CD4-positive, alpha-beta T cell treated with Interleukin-4 for 1 hour (primary cell): ENCODE data around the gene TSPEAR.

Source experiments
- DNase-seq, 2 donors: peaks; one replicate each; pipeline ENCODE4 v3.0.0-alpha.2; 2020 to 2022

Gene TSPEAR

GRCh38 chr21:44711327-44712202, at the start of gene TSPEAR:
TSS of gene TSPEAR (minus strand) at chr21:44711572. CDS start at chr21:44711514, 58 bp downstream.
- peak in 1 of 2 donors; percentile 10 for DNase-seq

DNA sequence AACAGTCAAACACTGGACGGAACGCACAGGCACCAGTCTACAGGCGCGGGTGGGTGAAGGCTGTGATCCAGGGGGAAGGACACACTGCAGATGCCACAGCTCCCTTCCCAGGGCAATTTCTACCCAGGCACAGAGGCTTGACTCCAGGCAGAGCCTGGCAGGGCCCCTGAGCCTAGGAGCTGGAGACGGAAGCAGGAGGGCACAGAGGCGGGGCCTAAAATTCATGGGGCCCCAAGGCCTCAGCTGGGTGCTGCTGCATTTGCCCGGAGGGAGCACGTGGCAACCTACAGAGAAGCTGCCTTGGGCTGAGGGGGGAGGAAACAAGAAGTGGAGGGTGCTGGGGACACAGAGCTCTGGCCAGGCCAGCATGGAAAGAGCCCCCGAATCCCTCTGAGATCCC, 49.0 kb upstream of the TSPEAR start:
- DNase-seq = no peak

- DNase-seq = no peak
Observed at GRCh38 chr21:44759628-44760285, 48.4 kb upstream of the TSPEAR start.

DNA sequence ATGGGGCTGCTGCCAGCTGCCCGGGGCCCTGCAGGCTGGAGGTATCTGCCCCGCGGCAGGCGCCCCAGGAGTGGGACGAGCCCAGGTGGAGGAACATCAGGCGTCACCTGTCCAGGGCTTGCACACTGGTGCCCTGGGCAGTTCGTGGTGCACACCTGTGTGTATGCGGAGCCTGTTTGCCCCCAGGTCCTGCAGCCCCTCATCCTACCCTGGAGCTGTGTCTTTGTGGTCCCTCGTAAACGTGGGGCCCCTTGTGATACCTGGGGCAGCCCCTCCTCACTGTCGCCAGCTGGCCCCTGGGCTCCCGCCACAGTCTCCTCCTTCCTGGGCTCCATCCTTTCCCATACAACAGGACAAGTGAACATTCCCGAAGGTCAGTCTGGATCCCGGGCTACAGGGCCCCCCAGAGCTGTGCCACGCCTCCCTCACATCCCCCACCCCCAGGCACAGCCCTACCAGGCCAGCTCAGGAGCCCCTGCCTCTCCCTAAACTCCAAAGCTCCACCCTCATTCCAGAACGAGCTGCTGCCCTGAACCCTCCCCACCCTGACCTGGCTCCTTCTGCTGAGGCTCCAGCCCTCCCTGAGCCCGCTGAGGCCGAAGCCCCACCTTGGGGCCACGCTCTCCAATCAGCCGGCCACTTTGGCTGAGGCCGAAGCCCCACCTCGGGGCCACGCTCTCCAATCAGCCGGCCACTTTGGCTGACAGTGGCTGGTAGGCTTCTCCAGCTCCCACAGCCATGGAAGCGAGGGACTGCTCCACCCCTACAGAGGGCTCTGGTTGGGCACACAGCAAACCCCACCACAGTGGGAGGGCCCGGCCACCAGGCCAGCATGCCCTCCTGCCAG, 47.6 kb upstream of the TSPEAR start:
- no peak for DNase-seq

DNA sequence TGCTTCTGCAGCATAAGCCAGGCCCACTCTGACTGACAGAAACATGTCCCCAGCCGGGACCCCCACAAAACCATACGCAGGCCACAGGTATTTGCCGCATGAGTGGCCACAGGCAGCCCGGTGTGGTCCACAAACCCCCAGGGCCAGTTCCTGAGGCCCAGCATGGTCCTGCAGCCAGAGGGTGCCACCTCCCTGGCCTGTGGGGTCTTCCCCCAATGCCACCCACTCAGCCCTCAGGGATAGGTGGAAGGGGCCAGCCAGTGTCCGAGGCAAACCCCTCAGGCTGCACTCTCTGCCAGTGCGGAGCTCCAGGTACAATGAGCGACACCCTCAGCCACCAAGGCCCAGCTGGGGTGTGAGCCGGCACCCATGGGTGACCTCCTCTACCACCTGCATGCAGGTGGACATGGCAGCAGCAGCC, 46.8 kb upstream of the TSPEAR start:
- no peak for DNase-seq

- no peak for DNase-seq
Observed at GRCh38 chr21:44757731-44758130, 46.4 kb upstream of the TSPEAR start.

DNA sequence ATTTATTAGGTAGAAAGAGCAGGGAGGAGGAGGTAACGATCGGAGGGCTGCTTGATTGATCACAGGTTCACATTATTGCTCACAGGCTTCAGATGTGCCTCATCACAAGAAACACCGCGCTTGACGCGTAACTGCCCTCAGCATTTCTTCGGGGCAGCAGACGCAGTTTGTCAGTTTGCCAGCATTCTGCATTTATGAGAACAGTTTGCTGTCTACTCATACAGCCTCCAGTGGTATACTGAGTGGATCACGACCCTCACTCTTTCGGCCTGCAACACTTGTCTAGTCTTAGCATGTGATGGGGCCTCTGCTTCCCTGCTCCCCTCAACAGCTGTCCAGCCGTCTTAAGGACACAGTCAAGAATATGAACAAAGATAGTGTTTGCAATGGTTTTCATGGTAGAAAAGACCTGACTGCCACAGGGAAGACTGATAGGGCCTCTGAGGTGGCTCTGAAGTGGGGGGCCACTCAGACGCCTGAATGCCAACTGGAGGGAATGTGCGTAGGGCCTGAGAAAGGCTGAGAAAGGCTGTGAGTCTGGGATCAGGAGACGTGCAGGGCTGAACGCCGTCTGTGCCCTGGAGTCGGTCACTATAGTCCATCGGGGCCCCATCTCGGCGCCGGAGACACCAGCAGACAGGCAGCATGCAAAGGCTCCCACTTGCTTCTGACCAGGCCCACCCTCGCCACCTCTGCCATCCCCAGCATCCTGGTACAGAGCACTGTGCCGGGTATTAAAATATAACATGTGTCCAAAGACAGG, 45.2 kb upstream of the TSPEAR start:
- DNase-seq = no peak

DNA sequence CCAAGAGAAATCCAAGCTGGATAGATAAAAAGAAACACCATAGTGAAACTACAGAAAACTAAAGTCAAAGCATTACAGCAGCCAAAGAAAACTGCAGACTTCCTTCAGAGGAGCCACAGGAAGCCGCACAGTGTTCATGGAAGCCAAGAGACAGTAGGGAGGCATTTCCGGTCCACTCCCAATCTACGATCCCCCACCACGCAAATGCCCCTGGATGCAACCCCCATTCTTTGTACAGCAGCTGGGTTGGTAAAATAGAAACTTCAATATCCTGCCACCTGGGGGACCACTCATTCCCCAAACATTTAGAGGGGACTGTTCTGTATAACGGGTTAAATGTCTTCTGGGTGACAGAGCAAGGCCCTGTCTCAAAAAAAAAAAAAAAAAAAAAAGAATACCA, 43.9 kb upstream of the TSPEAR start:
- DNase-seq = peak in 1 of 2 donors; percentile 7

DNA sequence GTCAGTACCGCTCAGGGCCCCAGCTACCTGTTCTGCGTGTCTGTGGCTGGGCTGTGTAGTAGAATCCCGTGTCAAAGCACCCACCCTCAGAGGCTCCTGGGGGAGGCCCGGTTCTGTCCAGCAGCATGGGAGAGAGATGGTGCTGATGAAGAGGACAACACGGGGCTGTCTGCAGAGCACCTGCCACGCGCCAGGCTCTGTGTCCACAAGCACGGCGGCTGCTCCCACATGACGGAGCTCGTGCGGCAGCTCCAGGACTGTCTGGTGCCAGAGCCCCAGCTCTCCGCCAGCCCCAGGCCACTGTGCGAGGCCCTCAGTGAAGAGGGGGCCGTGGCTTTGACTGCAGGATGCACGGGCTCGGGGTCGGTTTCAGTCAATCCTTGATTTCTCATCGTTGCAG, 42.0 kb upstream of the TSPEAR start:
- no peak for DNase-seq

DNA sequence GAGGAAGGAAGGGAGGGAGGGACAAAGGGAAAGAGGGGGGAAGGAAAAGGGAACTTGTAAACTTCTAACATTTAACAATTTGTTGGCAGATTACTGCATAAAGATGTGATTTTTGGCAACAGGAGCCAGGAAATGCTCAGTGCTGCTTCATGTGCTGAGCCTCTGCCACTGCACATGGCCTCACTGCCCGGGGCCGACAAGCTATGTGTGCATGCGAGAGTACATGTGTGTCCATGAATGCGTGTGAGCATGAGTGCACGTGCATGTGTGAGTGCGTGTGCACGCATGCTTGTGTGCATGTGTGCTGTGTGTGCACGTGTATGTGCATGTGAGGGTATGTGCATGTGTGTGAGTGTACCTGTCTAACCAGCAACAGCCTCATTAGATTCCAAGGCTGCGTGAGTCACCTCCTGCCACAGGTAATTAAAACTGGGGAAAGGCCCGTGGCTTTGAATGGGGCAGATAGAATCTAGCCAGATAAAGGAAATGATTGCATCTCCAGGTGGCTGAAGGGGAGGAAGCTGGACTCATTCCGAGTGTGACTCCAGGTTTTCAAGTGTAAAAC, 41.4 kb upstream of the TSPEAR start:
- DNase-seq = no peak

GRCh38 chr21:44751799-44752636, 40.6 kb upstream of the TSPEAR start:
- no peak for DNase-seq

DNA sequence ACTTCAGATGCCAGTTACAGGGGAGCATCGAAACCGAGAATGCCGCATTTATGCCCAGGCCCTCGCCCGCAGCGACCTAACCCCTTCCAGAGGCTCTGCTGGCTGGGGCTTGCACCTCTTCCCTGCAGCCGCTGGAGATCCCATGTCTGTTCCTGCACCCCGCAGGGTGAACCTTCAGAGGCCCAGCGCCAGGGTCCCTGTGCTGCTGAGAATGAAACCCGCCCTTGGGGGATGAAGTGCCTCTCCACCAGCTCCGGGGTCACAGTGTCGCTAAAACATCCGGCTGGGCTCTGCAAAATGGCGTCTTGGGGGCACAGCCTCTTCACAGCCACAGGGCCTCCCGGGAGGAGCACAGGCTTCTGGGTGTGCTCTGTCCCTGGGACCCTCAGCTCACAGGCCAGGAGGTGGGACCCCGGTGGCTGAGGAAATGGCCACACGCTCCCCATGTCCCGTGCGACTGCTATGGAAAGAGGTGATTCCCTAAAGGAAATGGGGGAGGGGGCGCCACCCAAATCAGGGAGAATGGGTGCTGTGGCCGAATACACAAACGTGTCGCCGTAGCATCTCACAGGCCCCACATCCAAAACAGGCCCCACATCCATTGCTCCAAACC, 39.9 kb upstream of the TSPEAR start:
- DNase-seq = no peak

GRCh38 chr21:44750675-44751025, 39.3 kb upstream of the TSPEAR start:
- DNase-seq = no peak

DNA sequence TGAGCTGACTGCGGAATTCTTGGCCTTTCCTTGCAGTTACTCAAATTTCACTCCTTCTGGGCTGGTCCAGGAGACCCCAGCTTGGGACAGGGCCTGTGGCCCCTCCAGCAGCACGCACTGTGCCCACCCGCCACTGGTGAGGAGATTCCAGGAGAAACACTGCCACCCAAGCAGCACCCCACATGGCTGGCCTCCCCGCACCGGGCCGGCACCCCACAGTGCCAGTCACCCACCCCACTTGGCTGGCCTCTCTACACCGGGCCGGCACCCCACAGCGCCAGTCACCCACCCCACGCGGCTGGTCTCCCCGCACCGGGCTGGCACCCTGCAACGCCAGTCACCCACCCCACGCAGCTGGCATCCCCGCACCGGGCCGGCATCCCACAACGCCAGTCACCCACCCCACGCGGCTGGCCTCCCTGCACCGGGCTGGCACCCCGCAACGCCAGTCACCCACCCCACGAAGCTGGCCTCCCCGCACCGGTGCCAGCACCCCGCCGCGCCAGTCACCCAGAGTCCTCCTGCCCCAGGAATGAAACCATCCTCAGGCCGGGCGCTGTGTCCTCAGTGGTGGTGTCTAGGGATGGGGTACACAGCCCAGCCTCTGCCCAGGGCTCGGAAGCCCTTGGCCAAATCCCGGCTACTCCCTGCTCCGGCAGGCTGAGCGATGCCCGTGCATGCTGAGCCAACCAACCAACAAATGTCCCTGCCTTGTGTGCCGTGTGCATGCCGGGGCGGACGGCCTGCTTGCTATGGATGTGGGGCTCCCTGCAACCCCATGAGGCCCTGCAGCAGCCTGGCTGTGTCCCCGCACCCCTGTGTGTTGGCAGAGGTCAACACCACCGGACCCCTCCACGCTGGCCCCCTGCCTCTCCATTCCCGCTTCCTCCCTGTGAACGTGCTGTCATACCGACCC, 38.6 kb upstream of the TSPEAR start:
- no peak for DNase-seq

DNA sequence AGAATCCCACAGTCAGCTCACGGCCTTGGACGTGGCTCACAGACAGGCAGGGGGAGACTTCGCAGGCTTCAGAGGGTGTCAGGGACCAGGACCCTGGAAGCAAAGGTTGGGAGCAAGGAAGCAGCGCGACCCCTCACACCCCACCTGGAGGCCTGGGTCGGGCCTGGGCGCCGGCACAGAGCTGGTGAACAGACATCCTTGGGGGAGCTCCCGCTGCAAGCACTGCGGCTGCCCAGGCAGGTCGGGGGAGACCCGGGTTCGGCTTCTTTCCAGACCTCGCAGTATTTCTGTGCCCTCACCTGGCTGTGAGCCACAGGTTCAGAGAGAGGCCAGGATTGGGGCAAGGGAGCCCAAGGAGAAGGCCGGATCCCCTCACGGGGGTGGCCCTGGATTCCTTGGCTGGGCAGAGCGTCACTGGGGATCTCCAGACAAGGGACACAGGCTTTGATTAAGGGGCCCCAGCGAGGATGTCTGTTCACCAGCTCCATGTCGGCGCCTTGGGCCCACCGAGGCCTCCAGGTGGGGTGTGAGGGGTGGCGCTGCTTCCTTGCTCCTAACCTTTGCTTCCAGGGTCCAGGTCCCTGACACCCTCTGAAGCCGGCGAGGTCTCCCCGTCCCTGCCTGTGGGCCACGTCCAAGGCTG, 37.9 kb upstream of the TSPEAR start:
- DNase-seq = no peak

GRCh38 chr21:44748621-44749020, 37.2 kb upstream of the TSPEAR start:
- DNase-seq = no peak

DNA sequence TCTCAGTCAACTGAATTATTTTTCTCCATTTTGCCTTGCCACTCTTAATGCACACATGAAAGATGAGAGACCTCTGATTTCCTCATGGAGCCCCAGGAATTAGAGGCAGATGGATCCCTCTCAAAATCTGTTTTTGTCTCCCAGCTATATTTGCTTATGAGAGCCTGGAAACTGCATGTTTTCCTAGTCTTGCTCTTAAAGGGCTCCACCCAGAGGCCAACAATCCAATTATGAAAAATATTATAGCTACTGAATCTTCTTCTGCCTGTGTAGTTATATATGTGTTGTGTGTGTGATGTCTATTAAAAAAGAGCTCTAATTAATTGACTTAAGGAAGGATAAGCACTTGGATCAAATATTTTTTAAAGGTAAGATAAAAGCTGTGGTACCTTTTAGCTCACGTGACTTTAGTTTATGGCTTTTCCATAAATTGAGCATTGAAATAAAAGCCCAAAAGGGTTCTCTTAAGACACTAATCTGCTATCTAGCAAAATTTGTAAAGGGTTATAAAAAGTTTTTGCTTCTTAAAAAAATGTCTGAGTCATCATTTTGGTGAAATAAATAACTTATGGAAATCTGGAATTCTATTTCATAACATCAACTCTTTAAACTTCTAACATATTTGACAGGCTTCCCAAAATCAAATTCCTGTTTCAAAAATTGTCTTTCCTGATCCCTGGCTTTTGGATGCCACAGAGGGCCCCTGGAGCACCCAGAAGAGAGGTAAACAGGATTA, 31.2 kb upstream of the TSPEAR start:
- DNase-seq = peak in 1 of 2 donors; percentile 51

DNA sequence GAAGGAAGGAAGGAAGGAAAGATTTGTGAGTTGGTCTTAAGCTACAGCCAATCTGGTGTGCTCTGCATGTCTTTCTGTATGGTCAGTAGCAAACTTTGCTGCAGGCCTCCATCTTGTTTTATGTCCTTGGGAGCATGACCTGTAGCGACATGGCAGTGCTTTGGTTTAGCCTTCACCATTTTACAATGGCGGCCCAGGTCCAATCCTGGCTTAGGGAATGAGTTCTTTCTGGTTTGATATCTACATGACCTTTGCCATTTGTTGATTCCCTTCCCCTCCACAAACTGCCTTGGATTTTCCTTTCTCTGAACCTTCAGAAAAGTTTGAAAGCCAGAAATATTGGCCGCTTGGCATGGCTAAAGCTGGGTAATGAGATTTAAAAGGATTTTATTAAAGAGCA, 30.5 kb upstream of the TSPEAR start:
- DNase-seq = no peak

DNA sequence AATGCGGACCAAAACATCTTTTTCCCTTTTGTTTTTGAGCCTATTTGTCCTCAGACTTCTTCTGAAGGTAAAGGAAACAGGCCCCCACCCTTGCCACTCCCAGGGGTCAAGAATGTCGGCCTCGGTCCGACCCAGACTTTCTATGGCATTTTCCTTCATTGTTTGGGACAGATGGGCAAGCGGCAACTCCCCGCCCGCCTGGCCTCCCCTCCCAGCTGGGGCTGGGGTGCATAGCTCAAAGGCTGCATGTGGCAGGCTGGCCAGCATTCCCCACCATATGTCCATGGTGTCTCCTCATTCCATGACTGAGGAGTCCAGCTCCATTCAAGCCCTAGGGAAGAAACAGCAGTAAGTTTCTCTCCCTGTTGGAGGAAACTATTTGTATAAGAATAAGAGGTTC, 29.4 kb upstream of the TSPEAR start:
- DNase-seq = no peak
